Stomach smooth muscle (tissue), 2 donors: Measurements from ENCODE around the gene MXRA8.

ENCODE experiments used
- H3K27ac ChIP-seq: one replicate; pipeline ENCODE4 v1.7.0; 2013; ENCODE audit warnings: mild to moderate bottlenecking, low read length, inconsistent platforms
- H3K27me3 ChIP-seq, 2 donors: one replicate each; pipeline ENCODE4 v1.7.0; 2013; ENCODE audit warnings: low read length in 2 of 2; ENCODE audit not compliant: insufficient read depth in 2 of 2, control insufficient read depth in 1 of 2
- H3K36me3 ChIP-seq, 2 donors: one replicate each; pipeline ENCODE4 v1.7.0; 2013; ENCODE audit warnings: low read length in 2 of 2; ENCODE audit not compliant: control insufficient read depth in 2 of 2, insufficient read depth in 2 of 2
- H3K4me1 ChIP-seq: one replicate; pipeline ENCODE4 v1.7.0; 2013; ENCODE audit warnings: low read length; ENCODE audit not compliant: control insufficient read depth, insufficient read depth
- H3K4me3 ChIP-seq, 2 donors: one replicate each; pipeline ENCODE4 v1.7.0; 2013; ENCODE audit warnings: low read length in 2 of 2
- H3K9ac ChIP-seq, 2 donors: one replicate each; pipeline ENCODE4 v1.7.0; 2013; ENCODE audit warnings: low read length in 2 of 2, mild to moderate bottlenecking in 1 of 2
- H3K9me3 ChIP-seq, 2 donors: one replicate each; pipeline ENCODE4 v1.7.0; 2013; ENCODE audit warnings: low read length in 2 of 2; ENCODE audit not compliant: control insufficient read depth in 2 of 2
- donor health status: healthy.
- donor health status: Pancreatic carcinoma.

MXRA8 gene

GRCh38 chr1:1309251-1310108 is 48.9 kb downstream of the MXRA8 start:
- Histone ChIP-seq H3K27me3 (no peaks in the 10 kb centered on the region), H3K4me1 (peaks cover 44% of the 10 kb centered on the region), H3K4me3 (peak overlapping the region; percentile 55 to 77), H3K9ac (peak overlapping the region; percentile 36 to 73), H3K36me3 (peaks cover 21 to 24% of the 10 kb centered on the region in 2 donors), H3K27ac (peak overlapping the region; percentile 77), H3K9me3 (no peaks in the 10 kb centered on the region)

- Histone ChIP-seq H3K27ac (peak overlapping the region; percentile 77), H3K4me3 (peak overlapping the region; percentile 55 to 77), H3K36me3 (peaks cover 15 to 19% of the 10 kb centered on the region in 2 donors), H3K9me3 (no peaks in the 10 kb centered on the region), H3K4me1 (peaks cover 51% of the 10 kb centered on the region), H3K9ac (peak overlapping the region; percentile 68 to 73), H3K27me3 (no peaks in the 10 kb centered on the region)
Measured at GRCh38 chr1:1308756-1309250, 49.6 kb downstream of the MXRA8 start.

DNA sequence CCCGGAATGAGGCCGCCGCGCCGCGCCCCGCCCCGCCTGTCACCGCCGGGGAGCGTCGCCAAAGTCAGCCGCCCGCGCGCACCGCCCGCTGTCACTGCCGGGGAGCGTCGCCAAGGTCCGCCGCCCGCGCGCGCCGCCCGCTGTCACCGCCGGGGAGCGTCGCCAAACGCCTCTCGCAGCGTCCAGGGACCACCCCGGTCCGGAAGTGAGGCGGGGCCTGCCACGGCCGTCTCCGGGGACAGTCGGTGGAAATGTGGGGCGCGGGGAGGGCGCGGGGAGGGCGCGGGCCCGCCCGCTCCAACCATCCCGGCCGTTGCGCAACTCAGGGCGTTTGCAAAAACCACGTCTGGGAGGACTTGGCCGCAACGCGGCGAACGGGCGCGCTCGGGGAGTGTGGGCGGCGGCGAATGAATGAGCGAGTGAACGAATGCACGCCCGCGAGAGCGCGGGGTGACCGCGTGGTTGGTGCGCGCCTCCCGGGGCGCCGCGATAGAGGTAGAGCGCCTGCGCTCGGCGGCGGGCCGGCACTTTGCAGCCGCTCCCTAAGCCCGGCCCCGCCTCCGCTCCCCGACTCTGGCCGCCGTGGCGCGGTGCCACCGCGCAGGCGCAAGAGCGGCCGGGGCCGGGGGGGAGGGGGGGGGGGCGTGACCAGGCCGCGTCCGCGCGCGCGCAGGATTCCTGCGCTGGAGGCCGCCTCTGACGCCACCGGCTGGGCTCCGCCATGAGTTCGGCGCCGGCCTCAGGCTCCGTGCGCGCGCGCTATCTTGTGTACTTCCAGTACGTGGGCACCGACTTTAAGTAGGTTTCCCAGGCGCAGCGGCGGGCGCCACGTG is 50.2 kb downstream of the MXRA8 start, which contains the start of the genes ACAP3 and PUSL1:
TSS of gene ACAP3 (minus strand) at position 8 of the 833 bp plus-strand sequence. CDS start 115 bp downstream, outside the sequence.
TSS of gene PUSL1 (plus strand) at position 675 of the 833 bp plus-strand sequence. CDS start at position 722, 47 bp downstream.
- peak within 1 kb of the TSS; percentile 68 to 73 for H3K9ac ChIP-seq
- H3K27me3 ChIP-seq = no peaks in the 10 kb centered on the region
- peaks cover 10 to 13% of the 10 kb centered on the region in 2 donors for H3K36me3 ChIP-seq
- peak within 1 kb of the TSS; percentile 77 for H3K27ac ChIP-seq
- H3K9me3 ChIP-seq = no peaks in the 10 kb centered on the region
- peaks cover 57% of the 10 kb centered on the region for H3K4me1 ChIP-seq
- peak within 1 kb of the TSS; percentile 75 to 83 for H3K4me3 ChIP-seq

DNA sequence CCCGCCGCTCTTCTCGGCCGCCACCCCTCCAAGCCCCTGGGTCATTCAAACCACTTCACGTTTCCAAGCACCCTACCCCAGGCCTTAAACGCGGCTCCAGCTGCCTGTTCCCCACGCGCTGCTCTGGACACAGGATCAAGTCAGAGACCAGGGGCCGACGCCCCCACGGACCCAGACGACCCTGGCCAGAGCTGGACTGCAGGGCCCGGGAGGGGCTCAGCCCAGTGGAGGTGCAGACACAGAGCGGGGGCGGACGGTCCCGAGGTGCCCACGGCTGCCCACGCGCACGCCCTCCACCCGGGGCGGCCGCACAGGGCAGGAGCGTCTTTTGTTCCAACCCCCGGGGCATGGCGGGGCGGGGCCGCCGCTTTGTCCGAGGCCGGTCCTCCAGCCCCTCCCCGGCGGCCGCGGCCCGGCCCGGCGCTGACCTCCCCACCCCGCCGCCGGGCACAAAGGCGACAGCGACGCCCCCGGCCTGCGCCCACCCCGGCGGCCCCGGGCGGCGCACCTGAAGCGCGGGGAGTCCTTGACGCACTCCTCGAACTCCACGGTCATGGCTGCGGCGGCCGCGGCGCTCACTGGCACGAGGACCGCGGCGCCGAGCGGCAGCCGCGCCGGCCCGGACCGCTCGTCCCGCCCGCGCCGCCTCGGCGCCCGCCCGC is 51.0 kb downstream of the MXRA8 start:
- peaks cover 6 to 10% of the 10 kb centered on the region in 2 donors for H3K36me3 ChIP-seq
- H3K4me1 ChIP-seq = peaks cover 57% of the 10 kb centered on the region
- H3K4me3 ChIP-seq = peak overlapping the region; percentile 75 to 83
- H3K9ac ChIP-seq = peak overlapping the region; percentile 33 to 51
- no peaks in the 10 kb centered on the region for H3K27me3 ChIP-seq
- peak overlapping the region; percentile 37 for H3K27ac ChIP-seq
- no peaks in the 10 kb centered on the region for H3K9me3 ChIP-seq

DNA sequence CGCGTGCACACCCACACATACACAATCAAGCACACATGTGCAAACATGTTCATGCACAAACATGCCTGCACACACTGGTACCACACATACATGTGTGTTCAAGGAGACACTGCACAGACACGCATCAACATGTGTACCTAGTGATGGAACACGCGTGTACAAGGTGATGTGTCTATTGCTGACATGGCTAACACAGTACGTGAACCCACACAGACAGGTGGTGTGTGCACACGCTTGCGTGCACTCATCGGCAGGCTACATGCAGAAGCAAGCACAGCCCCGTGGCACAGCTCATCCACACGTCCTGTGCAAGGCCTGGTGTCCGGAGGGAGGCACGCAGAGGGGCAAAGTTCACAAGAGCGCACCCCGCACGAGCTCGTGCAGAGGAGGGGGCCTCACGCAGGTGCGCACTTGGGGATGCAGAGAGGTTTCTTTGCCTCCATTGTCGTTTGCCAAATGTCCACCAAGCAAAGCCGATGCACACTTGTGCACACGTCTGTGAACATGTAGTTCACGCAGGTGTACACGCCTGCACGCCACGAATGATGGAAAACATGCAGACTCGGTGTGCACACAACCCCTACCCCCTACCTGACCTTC is 51.6 kb downstream of the MXRA8 start:
- Histone ChIP-seq H3K9ac (peak overlapping the region; percentile 37 to 51), H3K27me3 (no peaks in the 10 kb centered on the region), H3K27ac (no peak overlapping the region), H3K4me3 (peak overlapping the region; percentile 75 to 83), H3K4me1 (peaks cover 57% of the 10 kb centered on the region), H3K9me3 (no peaks in the 10 kb centered on the region), H3K36me3 (peaks cover 5 to 9% of the 10 kb centered on the region in 2 donors)

DNA sequence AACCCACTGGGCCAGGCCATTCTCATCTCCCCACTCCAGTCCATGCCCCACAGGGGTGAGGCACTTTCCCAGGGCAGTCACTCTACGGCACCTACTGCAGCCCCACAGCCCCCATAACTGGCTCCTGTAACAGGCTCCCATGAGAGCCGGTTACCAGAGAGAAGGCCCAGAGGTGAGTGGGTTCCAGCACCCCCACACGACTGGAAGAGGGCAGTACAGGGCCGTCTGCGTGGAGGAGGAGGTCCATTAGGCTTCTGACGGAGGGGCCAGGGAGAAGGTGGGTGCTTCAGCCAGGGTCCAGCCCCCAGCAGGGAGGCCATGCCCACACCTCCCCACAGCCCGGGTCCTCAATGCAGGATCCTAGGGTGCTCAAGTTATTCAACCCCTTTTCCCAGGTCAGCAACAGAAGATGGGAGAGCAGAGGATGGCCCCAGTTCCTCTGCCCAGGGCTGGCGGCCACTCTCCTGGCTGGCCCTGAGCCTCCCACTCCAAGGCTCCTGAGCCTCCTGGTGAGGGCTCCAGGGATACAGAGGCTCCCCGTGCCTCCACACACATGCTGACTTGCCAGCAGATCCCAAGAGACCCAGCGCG is 52.2 kb downstream of the MXRA8 start:
- Histone ChIP-seq H3K27ac (peak overlapping the region; percentile 71), H3K27me3 (no peaks in the 10 kb centered on the region), H3K9ac (peak overlapping the region; percentile 37 to 51), H3K4me1 (peaks cover 57% of the 10 kb centered on the region), H3K9me3 (no peaks in the 10 kb centered on the region), H3K36me3 (peaks cover 0 to 3% of the 10 kb centered on the region in 2 donors), H3K4me3 (peak overlapping the region; percentile 75 to 83)

DNA sequence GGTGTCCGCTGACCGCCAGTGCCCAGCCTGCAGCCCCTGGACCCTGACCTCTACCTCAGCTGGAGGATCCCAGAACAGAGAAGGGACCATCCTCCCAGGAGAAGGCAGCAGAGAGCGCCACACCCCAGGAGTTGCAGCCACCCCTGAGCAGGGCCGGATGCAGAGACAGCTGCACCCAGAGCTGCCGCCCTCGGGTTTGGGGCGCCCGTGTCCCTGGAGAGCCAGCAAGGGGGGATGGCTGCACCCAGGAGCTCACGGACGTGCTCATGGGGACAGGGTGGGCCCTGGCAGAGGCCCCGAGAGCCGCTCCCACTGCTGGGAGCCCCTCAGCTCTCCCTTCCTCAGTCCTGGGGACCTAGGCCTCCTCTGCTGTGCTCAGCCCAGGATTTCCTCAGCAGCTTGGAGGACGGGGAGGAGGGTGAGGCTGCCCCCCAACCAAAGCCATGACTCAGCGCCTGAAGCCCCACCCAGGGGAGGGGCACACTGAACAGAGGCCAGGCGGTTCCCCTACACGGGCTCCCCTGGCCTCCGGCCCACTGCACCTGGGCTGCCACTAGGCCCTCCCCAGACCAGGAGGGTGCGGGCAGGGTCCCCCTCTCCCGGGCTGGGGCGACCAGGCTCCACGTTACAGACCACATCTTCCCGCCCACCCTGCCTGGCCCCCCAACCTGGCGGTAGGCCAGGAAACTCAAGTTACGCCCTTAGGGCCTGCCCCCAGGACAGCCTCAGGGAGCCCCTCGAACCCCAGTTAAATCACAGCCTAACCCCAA is 52.9 kb downstream of the MXRA8 start:
- Histone ChIP-seq H3K9me3 (no peaks in the 10 kb centered on the region), H3K4me1 (peaks cover 57% of the 10 kb centered on the region), H3K27me3 (no peaks in the 10 kb centered on the region), H3K4me3 (peak overlapping the region; percentile 75 to 83), H3K27ac (peak overlapping the region; percentile 71), H3K36me3 (no peaks in the 10 kb centered on the region), H3K9ac (peak overlapping the region; percentile 71 to 76)

- no peaks in the 10 kb centered on the region for H3K9me3 ChIP-seq
- H3K27me3 ChIP-seq = no peaks in the 10 kb centered on the region
- peak overlapping the region; percentile 74 to 83 for H3K4me3 ChIP-seq
- peak overlapping the region; percentile 71 to 76 for H3K9ac ChIP-seq
- H3K4me1 ChIP-seq = peaks cover 51% of the 10 kb centered on the region
- H3K36me3 ChIP-seq = no peaks in the 10 kb centered on the region
- H3K27ac ChIP-seq = peak overlapping the region; percentile 71
Measured at GRCh38 chr1:1304331-1305299, 53.7 kb downstream of the MXRA8 start.
